HG03442 (cell line): ENCODE data around the gene FOXO6.

ENCODE experiments used
- ATAC-seq: cut with Tn5 transposase; IDR thresholded peaks from one replicate; pipeline ENCODE4 v1.9.1; 2021; ENCODE audit warnings: mild to moderate bottlenecking, moderate library complexity; ENCODE audit not compliant: unreplicated experiment

FOXO6 gene

GRCh38 chr1:41380979-41381691 lies 19.9 kb downstream of the FOXO6 start:
- no peak for ATAC-seq

GRCh38 chr1:41381692-41382479 lies 20.7 kb downstream of the FOXO6 start:
- no peak for ATAC-seq

- no peak for ATAC-seq
Observed at GRCh38 chr1:41382480-41383090, 21.4 kb downstream of the FOXO6 start.

GRCh38 chr1:41383094-41383852 lies 22.0 kb downstream of the FOXO6 start:
- ATAC-seq = no peak

- no peak for ATAC-seq
Observed at GRCh38 chr1:41384579-41384978, 23.3 kb downstream of the FOXO6 start.

- no peak for ATAC-seq
Observed at GRCh38 chr1:41385398-41386195, 24.4 kb downstream of the FOXO6 start.

GRCh38 chr1:41386196-41386663 lies 25.0 kb downstream of the FOXO6 start:
- ATAC-seq = no peak

- ATAC-seq = no peak
Observed at GRCh38 chr1:41387667-41388091, 26.4 kb downstream of the FOXO6 start.

- no peak for ATAC-seq
Observed at GRCh38 chr1:41388510-41388909, 27.3 kb downstream of the FOXO6 start.

GRCh38 chr1:41389009-41389408 lies 27.8 kb downstream of the FOXO6 start:
- no peak for ATAC-seq

GRCh38 chr1:41390166-41390565 lies 28.9 kb downstream of the FOXO6 start:
- no peak for ATAC-seq

- no peak for ATAC-seq
Observed at GRCh38 chr1:41390573-41390972, 29.3 kb downstream of the FOXO6 start.

GRCh38 chr1:41391834-41392527 lies 30.7 kb downstream of the FOXO6 start:
- ATAC-seq = no peak

GRCh38 chr1:41392528-41392924 lies 31.3 kb downstream of the FOXO6 start:
- no peak for ATAC-seq

- ATAC-seq = no peak
Observed at GRCh38 chr1:41393716-41394368, 32.6 kb downstream of the FOXO6 start.

GRCh38 chr1:41394369-41394744 lies 33.1 kb downstream of the FOXO6 start:
- ATAC-seq = no peak

- no peak for ATAC-seq
Observed at GRCh38 chr1:41394959-41395956, 34.0 kb downstream of the FOXO6 start.

GRCh38 chr1:41396084-41396483 lies 34.9 kb downstream of the FOXO6 start:
- no peak for ATAC-seq
